Endothelial cell (in vitro differentiated cells): ENCODE measurements around the gene TRAF3IP1. TPM values are rescaled to one million over a fixed set of nuclear protein-coding genes. Genes with fewer than 3 reads are reported as not detected.
"Not testable (repeated sequence)": the region's sequence is repeated elsewhere in the genome, so short reads cannot be mapped to it uniquely, and the experiment has no call there.

Experiments used
- DNase-seq: peaks from one replicate; pipeline ENCODE4 v3.0.0; 2021; ENCODE audit warnings: low spot score
- H3K27ac Mint-ChIP-seq: one replicate; pipeline ENCODE4 v1.8.0; 2021; ENCODE audit warnings: mixed read lengths, inconsistent platforms; ENCODE audit not compliant: unreplicated experiment
- H3K27me3 Mint-ChIP-seq: one replicate; pipeline ENCODE4 v1.8.0; 2021; ENCODE audit warnings: mild to moderate bottlenecking, moderate library complexity, mixed read lengths, inconsistent platforms; ENCODE audit not compliant: unreplicated experiment
- H3K36me3 Mint-ChIP-seq: one replicate; pipeline ENCODE4 v1.8.0; 2021; ENCODE audit warnings: mild to moderate bottlenecking, low read depth, mixed read lengths, inconsistent platforms; ENCODE audit not compliant: unreplicated experiment
- H3K4me1 Mint-ChIP-seq: one replicate; pipeline ENCODE4 v1.8.0; 2021; ENCODE audit warnings: mild to moderate bottlenecking, mixed read lengths, inconsistent platforms; ENCODE audit not compliant: unreplicated experiment
- H3K4me3 Mint-ChIP-seq: one replicate; pipeline ENCODE4 v1.8.0; 2021; ENCODE audit warnings: mild to moderate bottlenecking, mixed read lengths, inconsistent platforms; ENCODE audit not compliant: unreplicated experiment
- H3K9me3 Mint-ChIP-seq: one replicate; pipeline ENCODE4 v1.8.0; 2021; ENCODE audit warnings: mixed read lengths, inconsistent platforms; ENCODE audit not compliant: unreplicated experiment
- CTCF ChIP-seq: fragments of 200-600 bp; sonication (generic); IDR thresholded peaks from one replicate; pipeline ENCODE4 v1.5.0; 2021; ENCODE audit warnings: antibody characterized with exemption; ENCODE audit not compliant: unreplicated experiment
- total RNA-seq: library from RNA; stranded (reverse); fragmentation: NEBNext Ultra II Directional; extraction: Animal tissue kit (Norgen Biotek cat#: 25700); gene quantifications from one replicate; pipeline ENCODE4 v1.2.1, GENCODE V29; 2021; ENCODE audit not compliant: unreplicated experiment

Gene TRAF3IP1
- total RNA-seq, 1 donor from 2014 or later = 17.1 TPM

DNA sequence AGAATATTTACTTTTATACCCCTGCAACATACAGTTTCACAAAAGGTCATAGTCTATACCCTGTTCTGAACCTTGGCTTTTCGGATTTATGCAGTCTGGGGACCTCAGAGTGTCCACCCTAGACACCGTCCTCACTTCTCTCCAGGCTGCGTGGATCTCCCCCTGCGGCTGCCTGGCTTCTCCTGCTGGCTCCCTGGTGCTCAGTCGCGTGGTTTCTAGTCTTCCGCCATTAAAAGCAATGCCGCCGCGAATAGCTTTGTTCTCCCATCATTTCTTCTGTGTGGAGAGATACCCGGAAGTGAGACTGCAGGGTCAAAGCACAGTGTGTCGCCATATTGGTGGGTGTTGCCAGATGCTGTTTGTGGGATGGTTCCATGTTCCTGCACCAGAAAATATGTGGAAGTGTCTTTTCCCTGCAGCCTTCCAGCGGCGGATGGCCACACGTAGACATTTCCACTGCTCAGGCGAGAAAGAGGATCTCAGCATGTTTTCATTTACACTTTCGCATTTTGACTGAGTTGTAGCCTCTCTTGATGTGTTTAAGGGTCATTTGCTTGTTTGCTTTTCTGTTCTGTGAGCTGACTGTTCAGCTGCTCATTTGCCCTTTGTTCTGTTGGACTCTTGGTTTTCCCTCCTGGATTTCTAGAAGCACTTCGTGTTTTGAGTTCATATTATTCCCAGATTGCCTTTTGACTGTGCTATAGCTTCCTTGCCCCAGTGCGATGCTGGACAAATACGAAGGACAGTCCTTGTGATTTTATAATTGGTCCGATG, 83.5 kb downstream of the TRAF3IP1 start:
- H3K27me3 Mint-ChIP-seq = peaks cover 2% of the 10 kb centered on the region
- H3K9me3 Mint-ChIP-seq = no peaks in the 10 kb centered on the region
- DNase-seq = no peak
- H3K4me1 Mint-ChIP-seq = no peaks in the 10 kb centered on the region
- no peak overlapping the region for H3K27ac Mint-ChIP-seq
- TF ChIP-seq CTCF = no peak
- H3K36me3 Mint-ChIP-seq = no peaks in the 10 kb centered on the region
- H3K4me3 Mint-ChIP-seq = no peak overlapping the region

DNA sequence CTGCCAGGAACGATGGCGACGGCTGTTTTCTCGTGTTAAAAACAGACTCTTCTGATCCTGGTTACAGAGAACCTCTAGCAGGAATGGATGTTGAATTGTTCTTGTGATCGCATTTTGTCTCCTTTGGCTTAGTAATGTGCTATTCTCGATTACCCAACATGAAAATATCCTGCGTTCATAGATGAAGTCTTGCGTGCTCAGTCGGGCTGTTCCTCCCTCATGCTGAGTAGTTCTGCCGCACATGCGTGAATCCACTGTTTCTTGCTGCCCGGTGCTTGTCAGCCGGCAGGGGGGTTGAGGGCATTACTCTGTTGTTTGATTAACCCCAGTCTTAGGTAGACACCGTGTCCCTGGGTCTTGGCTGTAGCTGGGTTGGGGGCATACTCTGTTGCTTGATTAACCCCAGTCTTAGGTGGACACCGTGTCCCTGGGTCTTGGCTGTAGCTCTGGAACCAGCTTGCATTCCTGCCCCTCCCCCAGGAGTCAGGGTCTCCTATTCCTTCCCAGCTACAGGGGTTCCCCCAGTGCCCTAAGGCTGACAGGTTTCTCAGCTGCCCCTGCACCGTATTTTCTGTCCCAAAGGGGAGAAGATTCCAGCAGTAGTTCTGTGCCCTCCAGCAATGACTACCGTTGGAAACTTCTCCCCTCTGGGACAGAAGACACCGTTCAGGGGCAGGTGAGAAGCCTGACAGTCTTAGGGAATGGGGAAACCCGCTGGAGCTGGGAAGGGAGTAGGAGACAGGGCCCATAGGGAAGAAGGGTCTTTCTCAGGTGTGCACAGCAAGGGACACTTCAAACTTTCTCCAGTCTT, 84.3 kb downstream of the TRAF3IP1 start:
- no peak for DNase-seq
- Mint-ChIP-seq H3K36me3 (no peaks in the 10 kb centered on the region), H3K9me3 (no peaks in the 10 kb centered on the region), H3K4me1 (no peaks in the 10 kb centered on the region), H3K27me3 (peaks cover 2% of the 10 kb centered on the region), H3K4me3 (no peak overlapping the region), H3K27ac (no peak overlapping the region)
- no peak for TF ChIP-seq CTCF

DNA sequence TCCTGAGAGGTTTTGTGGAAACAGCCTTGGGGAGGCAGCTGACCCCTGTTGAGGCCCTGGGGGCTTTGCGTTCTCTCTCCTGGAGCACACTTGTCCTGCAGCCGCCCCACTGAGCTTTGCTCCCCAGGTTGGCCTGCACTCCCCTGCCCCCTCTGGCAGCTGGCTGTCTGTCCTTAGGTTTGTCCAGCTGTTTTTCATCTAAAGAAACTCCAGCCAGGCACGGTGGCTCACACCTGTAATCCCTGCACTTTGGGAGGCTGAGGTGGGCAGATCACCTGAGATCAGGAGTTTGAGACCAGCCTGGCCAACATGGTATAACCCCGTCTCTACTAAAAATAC, 84.9 kb downstream of the TRAF3IP1 start:
- H3K36me3 Mint-ChIP-seq, DNase-seq, H3K9me3 Mint-ChIP-seq: not testable (repeated sequence)

DNA sequence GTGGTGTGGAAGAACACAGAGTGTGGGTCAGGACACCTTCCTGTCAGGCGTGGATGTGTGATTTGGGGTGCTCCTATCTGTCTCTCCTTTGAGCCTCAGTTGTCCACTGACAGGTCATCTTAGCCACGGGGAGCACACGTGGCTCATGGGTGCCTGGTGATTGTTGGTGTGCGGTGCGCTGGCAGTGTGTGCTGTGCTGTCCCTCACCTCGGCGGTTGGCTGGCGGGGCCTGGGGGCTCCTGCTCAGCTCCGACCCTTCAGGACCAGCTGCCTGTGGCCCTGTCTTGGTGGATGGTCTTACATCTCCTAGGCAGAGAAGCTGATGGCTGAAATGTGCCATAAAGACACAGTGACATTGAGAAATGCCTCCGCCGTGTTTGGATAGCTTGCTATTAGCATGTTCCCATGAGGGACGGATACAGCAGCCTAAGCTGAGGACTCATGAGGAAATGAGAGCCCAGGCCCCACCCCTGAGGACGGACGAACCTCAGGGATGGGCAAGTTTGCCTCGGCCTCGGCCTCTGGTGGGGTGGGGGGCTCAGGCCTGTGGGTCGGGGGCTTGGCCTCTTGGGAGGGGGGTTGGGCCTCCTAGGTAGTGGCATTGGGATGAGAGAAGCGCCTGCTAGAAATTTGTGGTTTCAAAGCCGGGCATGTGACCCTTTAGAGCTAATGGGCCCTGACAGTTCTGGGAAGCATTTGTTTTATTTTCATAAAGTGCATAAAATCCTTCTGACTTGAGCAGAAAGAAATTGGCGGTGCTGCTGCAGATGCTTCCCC, 86.1 kb downstream of the TRAF3IP1 start:
- no peaks in the 10 kb centered on the region for H3K36me3 Mint-ChIP-seq
- TF ChIP-seq CTCF = no peak
- no peak overlapping the region for H3K27ac Mint-ChIP-seq
- H3K27me3 Mint-ChIP-seq = peaks cover 2% of the 10 kb centered on the region
- H3K4me3 Mint-ChIP-seq = no peak overlapping the region
- no peaks in the 10 kb centered on the region for H3K9me3 Mint-ChIP-seq
- no peaks in the 10 kb centered on the region for H3K4me1 Mint-ChIP-seq
- no peak for DNase-seq

More for the DNA sequence above, 84.9 kb downstream of the TRAF3IP1 start:
- not testable (repeated sequence) for H3K27ac Mint-ChIP-seq, H3K27me3 Mint-ChIP-seq, H3K4me3 Mint-ChIP-seq, H3K4me1 Mint-ChIP-seq

GRCh38 chr2:238406998-238407285, 86.6 kb downstream of the TRAF3IP1 start:
- TF ChIP-seq CTCF = no peak
- no peak overlapping the region for H3K27ac Mint-ChIP-seq
- H3K27me3 Mint-ChIP-seq = peaks cover 2% of the 10 kb centered on the region
- H3K9me3 Mint-ChIP-seq = no peaks in the 10 kb centered on the region
- H3K4me1 Mint-ChIP-seq = no peaks in the 10 kb centered on the region
- no peaks in the 10 kb centered on the region for H3K36me3 Mint-ChIP-seq
- no peak for DNase-seq
- no peak overlapping the region for H3K4me3 Mint-ChIP-seq
